Smooth muscle cell (in vitro differentiated cells): ENCODE results near the gene SEC31A. TPM values are rescaled to one million over a fixed set of nuclear protein-coding genes. Genes with fewer than 3 reads are reported as not detected.

Experiments
- DNase-seq: peaks from one replicate; lab custom pipeline; 2025; ENCODE audit not compliant: unreplicated experiment; lab: John Stamatoyannopoulos, UW
- H2AFZ ChIP-seq: fragments of 200-600 bp; sonication (generic); 2 replicates; pipeline ENCODE4 v1.6.0; 2016; ENCODE audit warnings: antibody characterized with exemption, low read depth, mild to moderate bottlenecking
- H3F3A ChIP-seq: fragments of 200-600 bp; sonication (generic); 2 replicates; pipeline ENCODE4 v1.6.0; 2017; ENCODE audit warnings: antibody characterized with exemption, low read depth
- H3K27ac ChIP-seq: fragments of 200-600 bp; sonication (generic); 2 replicates; pipeline ENCODE4 v1.5.1; 2016; ENCODE audit warnings: low read depth, mild to moderate bottlenecking
- H3K27me3 ChIP-seq: fragments of 200-600 bp; sonication (generic); 2 replicates; pipeline ENCODE4 v1.6.1; 2016; ENCODE audit warnings: low read depth, mild to moderate bottlenecking
- H3K36me3 ChIP-seq: fragments of 200-600 bp; sonication (generic); 2 replicates; pipeline ENCODE4 v1.5.1; 2016; ENCODE audit warnings: low read depth
- H3K4me1 ChIP-seq: fragments of 200-600 bp; sonication (generic); 2 replicates; pipeline ENCODE4 v1.5.1; 2016; ENCODE audit warnings: low read depth
- H3K4me2 ChIP-seq: fragments of 200-600 bp; sonication (generic); 2 replicates; pipeline ENCODE4 v1.6.0; 2016; ENCODE audit warnings: mild to moderate bottlenecking
- H3K4me3 ChIP-seq: fragments of 200-600 bp; sonication (generic); 2 replicates; pipeline ENCODE4 v1.5.1; 2016; ENCODE audit warnings: mild to moderate bottlenecking
- H3K79me2 ChIP-seq: fragments of 200-600 bp; sonication (generic); 2 replicates; pipeline ENCODE4 v1.6.0; 2016; ENCODE audit warnings: low read depth, mild to moderate bottlenecking
- H3K9ac ChIP-seq: fragments of 200-600 bp; sonication (generic); 2 replicates; pipeline ENCODE4 v1.6.0; 2016; ENCODE audit warnings: low read depth
- H3K9me3 ChIP-seq: fragments of 200-600 bp; sonication (generic); replicated peaks from 2 replicates; pipeline ENCODE4 v1.5.1; 2016; ENCODE audit warnings: low read depth
- H4K20me1 ChIP-seq: fragments of 200-600 bp; sonication (generic); 2 replicates; pipeline ENCODE4 v1.6.0; 2016; ENCODE audit warnings: low read depth
- CTCF ChIP-seq: fragments of 200-600 bp; sonication (generic); IDR thresholded peaks from 2 replicates; pipeline ENCODE4 v1.5.1; 2017; ENCODE audit warnings: borderline replicate concordance, mild to moderate bottlenecking, antibody characterized with exemption; ENCODE audit not compliant: insufficient read depth, poor library complexity, severe bottlenecking
- WGBS: methylation state at CpG from one replicate; pipeline ENCODE4 v1.1.7; 2016; ENCODE audit warnings: low lambda C conversion rate; 5-methylcytosine and 5-hydroxymethylcytosine counted together
- polyA plus RNA-seq: library from polyadenylated mRNA; unstranded; fragments of >200 nt; fragmentation: Nextera tagmentation; extraction: Ambion mirVana; gene quantifications from 2 replicates; pipeline ENCODE4 v1.2.1, GENCODE V29; 2016
- total RNA-seq: library from RNA; depleted of rRNA; stranded (reverse); fragments of >200 nt; gene quantifications from 2 replicates; pipeline ENCODE4 v1.2.3, GENCODE V29; 2014

SEC31A gene
- total and polyA plus RNA-seq, 2 experiments from 2014 or later = 315 to 490 TPM

DNA sequence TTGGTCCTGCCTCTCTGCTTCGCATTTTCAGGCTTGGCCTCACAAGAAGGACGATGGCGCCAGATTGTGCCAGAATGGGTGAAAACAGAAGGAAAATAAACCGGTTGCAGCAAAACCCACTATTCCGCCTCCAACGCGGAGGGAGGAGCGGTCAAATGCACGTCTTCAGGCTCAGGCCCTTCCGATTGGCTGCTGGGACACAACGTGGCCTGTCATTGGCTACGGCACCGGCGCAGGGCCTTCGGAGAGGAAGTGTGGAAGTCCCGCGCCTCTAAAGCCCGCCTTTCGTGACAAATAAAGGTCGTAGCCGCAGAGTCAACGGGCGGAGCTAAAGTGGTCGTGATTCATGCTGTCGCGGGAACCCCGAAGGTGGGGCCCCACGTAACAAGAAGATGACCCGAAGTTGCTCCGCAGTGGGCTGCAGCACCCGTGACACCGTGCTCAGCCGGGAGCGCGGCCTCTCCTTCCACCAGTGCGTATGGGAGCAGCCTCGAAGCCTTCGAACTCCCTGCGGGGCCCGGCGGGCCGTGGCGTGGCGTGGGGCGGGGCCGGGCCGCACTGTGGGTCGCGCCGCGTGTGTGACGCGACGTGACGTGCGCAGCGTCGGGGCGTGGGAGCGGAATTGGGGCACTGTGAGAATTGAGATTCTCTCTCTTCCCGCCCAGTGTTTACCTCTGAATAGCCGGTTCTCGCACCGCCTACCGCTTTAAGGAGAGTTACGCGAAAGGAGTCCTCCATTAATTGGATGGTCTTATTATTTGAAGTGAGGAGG, 9.6 kb upstream of the SEC31A start, which contains the start of gene THAP9:
THAP9 (plus strand) TSS at position 325 of the 772 bp plus-strand sequence; CDS start at position 393, 68 bp downstream.
- Histone ChIP-seq H3K9me3 (no peaks in the 10 kb centered on the region), H3K27me3 (no peaks in the 10 kb centered on the region), H3K36me3 (no peaks in the 10 kb centered on the region), H3K9ac (peak within 1 kb of the TSS; percentile 97), H3K79me2 (peaks cover 64% of the 10 kb centered on the region), H3K4me3 (peak within 1 kb of the TSS; percentile 73), H3K4me1 (peaks cover 24% of the 10 kb centered on the region), H3K4me2 (peak within 1 kb of the TSS; percentile 97), H3F3A (peaks cover 13% of the 10 kb centered on the region), H2AFZ (peak within 1 kb of the TSS; percentile 53), H4K20me1 (peaks cover 23% of the 10 kb centered on the region), H3K27ac (peak within 1 kb of the TSS; percentile 98)
- peak; percentile 84 for DNase-seq
- TF ChIP-seq CTCF = no peak
- under 1% methylated on average over 67 of the region's 67 CpGs for WGBS

GRCh38 chr4:82900066-82900410, 9.1 kb upstream of the SEC31A start:
- no peak for DNase-seq
- WGBS = 0% methylated on average over 14 of the region's 14 CpGs
- peaks cover 23% of the 10 kb centered on the region for H4K20me1 ChIP-seq
- H3K9ac ChIP-seq = peak overlapping the region; percentile 90
- TF ChIP-seq CTCF = no peak
- H3K9me3 ChIP-seq = no peaks in the 10 kb centered on the region
- peak overlapping the region; percentile 73 for H3K4me3 ChIP-seq
- H2AFZ ChIP-seq = peak overlapping the region; percentile 53
- H3K27me3 ChIP-seq = no peaks in the 10 kb centered on the region
- H3K4me1 ChIP-seq = peaks cover 24% of the 10 kb centered on the region
- H3K27ac ChIP-seq = peak overlapping the region; percentile 98
- H3K79me2 ChIP-seq = peaks cover 69% of the 10 kb centered on the region
- H3F3A ChIP-seq = peaks cover 13% of the 10 kb centered on the region
- peak overlapping the region; percentile 97 for H3K4me2 ChIP-seq
- peaks cover under 1% of the 10 kb centered on the region for H3K36me3 ChIP-seq

- peak overlapping the region; percentile 53 for H2AFZ ChIP-seq
- peaks cover 24% of the 10 kb centered on the region for H3K4me1 ChIP-seq
- 3% methylated on average over 4 of the region's 4 CpGs for WGBS
- peak overlapping the region; percentile 73 for H3K4me3 ChIP-seq
- H4K20me1 ChIP-seq = peaks cover 23% of the 10 kb centered on the region
- peak overlapping the region; percentile 98 for H3K27ac ChIP-seq
- H3K9me3 ChIP-seq = no peaks in the 10 kb centered on the region
- peaks cover 71% of the 10 kb centered on the region for H3K79me2 ChIP-seq
- peaks cover 13% of the 10 kb centered on the region for H3F3A ChIP-seq
- H3K9ac ChIP-seq = peak overlapping the region; percentile 90
- no peak for TF ChIP-seq CTCF
- peaks cover 6% of the 10 kb centered on the region for H3K36me3 ChIP-seq
- H3K27me3 ChIP-seq = no peaks in the 10 kb centered on the region
- peak overlapping the region; percentile 97 for H3K4me2 ChIP-seq
- DNase-seq = no peak
These were observed 8.6 kb upstream of the SEC31A start for GRCh38 chr4:82899374-82900065.
